Peyer's patch (tissue), 4 donors: ENCODE results near the gene ATP6V1G1.

Experiments
- POLR2A ChIP-seq, 2 donors: fragments of 450-650 bp; IDR thresholded peaks; one replicate each; pipeline ENCODE4 v1.5.1; 2017; ENCODE audit warnings: antibody characterized with exemption in 2 of 2, mild to moderate bottlenecking in 2 of 2, moderate library complexity in 2 of 2
- TF ChIP-seq, protein P1 (sequence below), 6 experiments: fragments of 450-650 bp in 4 of 6; fragments of 200-600 bp in 2 of 6; sonication (generic) in 1 of 6; IDR thresholded peaks; one replicate each; pipeline ENCODE4 v1.5.1; 2017 to 2019; ENCODE audit warnings: antibody characterized with exemption in 6 of 6, mild to moderate bottlenecking in 3 of 6, moderate library complexity in 1 of 6

DNA sequence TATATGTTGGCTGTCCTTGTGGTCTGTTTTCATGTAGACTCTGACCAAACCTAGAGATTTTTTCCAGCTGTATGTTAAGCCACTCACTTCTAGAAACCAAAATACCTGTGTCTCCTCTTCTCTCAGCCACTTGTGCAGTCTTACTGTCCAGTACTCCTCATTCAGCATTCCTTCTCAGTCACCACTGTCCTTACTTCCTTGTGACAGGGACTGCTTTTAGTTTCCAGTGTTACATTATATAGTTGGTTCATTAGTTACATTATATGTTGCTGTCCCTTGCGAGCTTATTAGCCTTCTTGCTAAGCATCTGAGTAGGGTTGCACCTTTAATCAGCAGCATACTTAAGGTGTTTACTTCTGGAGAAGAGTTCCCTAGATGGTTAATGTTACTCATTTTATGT, 4.3 kb downstream of the ATP6V1G1 start:
- TF ChIP-seq, protein P1, sequence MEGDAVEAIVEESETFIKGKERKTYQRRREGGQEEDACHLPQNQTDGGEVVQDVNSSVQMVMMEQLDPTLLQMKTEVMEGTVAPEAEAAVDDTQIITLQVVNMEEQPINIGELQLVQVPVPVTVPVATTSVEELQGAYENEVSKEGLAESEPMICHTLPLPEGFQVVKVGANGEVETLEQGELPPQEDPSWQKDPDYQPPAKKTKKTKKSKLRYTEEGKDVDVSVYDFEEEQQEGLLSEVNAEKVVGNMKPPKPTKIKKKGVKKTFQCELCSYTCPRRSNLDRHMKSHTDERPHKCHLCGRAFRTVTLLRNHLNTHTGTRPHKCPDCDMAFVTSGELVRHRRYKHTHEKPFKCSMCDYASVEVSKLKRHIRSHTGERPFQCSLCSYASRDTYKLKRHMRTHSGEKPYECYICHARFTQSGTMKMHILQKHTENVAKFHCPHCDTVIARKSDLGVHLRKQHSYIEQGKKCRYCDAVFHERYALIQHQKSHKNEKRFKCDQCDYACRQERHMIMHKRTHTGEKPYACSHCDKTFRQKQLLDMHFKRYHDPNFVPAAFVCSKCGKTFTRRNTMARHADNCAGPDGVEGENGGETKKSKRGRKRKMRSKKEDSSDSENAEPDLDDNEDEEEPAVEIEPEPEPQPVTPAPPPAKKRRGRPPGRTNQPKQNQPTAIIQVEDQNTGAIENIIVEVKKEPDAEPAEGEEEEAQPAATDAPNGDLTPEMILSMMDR (IDR thresholded peaks at IDR 0.05), result no peak
- no peak for TF ChIP-seq POLR2A (IDR thresholded peaks at IDR 0.05)
